ENCODE results near the gene SLC30A3. TPM values are rescaled to one million over a fixed set of nuclear protein-coding genes. Genes with fewer than 3 reads are reported as not detected.

The SLC30A3 gene
- total and polyA plus RNA-seq, 2 of the 13 experiments (the other 11 are each of a cell fraction or from before 2014, with no cell fraction given), result 0.38 to 0.79 TPM

DNA sequence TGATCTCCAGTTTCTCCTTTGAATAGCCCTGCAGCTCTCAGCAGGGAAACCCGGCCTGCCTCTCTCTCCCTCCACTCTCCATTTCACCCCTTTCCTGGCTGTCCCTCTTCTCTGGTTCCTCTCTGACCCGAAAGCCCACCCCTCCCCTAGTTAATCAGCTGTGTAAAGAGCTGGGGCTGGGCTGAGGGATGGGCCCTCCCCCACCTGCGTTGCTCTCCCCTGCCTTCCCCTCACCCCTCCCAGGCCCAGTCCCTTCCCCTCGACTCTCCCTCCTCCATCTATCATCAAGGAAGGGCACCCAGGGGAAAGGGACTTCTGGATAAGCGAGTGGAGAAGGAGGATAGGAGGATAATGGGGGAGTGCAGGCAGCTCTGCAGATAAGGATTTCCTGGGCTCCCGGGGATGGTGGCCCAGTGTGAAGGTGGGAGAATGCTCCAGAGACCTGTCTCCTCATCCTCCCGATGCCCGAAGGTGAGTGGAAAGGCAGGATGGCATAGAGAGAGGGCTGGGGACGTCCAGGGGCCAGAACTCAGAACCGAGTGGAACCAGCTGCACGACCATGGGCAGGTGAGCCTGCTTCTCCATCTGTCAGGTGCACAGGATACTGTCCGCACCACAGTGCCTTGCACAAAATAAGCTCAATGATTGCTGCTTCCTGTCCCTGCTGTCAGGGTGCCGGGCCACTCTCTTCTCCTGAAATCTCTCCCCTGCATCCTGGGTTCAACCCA is 12.0 kb downstream of the SLC30A3 start (continued):
- TF ChIP-seq, protein P1, sequence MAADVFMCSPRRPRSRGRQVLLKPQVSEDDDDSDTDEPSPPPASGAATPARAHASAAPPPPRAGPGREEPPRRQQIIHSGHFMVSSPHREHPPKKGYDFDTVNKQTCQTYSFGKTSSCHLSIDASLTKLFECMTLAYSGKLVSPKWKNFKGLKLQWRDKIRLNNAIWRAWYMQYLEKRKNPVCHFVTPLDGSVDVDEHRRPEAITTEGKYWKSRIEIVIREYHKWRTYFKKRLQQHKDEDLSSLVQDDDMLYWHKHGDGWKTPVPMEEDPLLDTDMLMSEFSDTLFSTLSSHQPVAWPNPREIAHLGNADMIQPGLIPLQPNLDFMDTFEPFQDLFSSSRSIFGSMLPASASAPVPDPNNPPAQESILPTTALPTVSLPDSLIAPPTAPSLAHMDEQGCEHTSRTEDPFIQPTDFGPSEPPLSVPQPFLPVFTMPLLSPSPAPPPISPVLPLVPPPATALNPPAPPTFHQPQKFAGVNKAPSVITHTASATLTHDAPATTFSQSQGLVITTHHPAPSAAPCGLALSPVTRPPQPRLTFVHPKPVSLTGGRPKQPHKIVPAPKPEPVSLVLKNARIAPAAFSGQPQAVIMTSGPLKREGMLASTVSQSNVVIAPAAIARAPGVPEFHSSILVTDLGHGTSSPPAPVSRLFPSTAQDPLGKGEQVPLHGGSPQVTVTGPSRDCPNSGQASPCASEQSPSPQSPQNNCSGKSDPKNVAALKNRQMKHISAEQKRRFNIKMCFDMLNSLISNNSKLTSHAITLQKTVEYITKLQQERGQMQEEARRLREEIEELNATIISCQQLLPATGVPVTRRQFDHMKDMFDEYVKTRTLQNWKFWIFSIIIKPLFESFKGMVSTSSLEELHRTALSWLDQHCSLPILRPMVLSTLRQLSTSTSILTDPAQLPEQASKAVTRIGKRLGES (CRISPR knock-in tag; IDR thresholded peaks at IDR 0.05; ENCODE audit: borderline replicate concordance), result no peak
- TF ChIP-seq SIX4 (CRISPR knock-in tag; IDR thresholded peaks at IDR 0.05) (no peak), FOXK2 (IDR thresholded peaks at IDR 0.05) (no peak), NBN (conservative IDR thresholded peaks at IDR 0.05) (no peak), ZNF33A (CRISPR knock-in tag; IDR thresholded peaks at IDR 0.05; ENCODE audit: borderline replicate concordance) (no peak), ZNF768 (CRISPR knock-in tag; IDR thresholded peaks at IDR 0.05) (no peak), ARNT (IDR thresholded peaks at IDR 0.05) (no peak), ZNF766 (CRISPR knock-in tag; IDR thresholded peaks at IDR 0.05; ENCODE audit: borderline replicate concordance) (no peak), SATB2 (CRISPR knock-in tag; IDR thresholded peaks at IDR 0.05) (no peak), ZNF670 (CRISPR knock-in tag; IDR thresholded peaks at IDR 0.05; ENCODE audit: borderline replicate concordance) (no peak), MEF2D (CRISPR knock-in tag; IDR thresholded peaks at IDR 0.05) (0 out of 2 replicates have a peak, but pooled peaks have one; percentile 44), PRPF4 (IDR thresholded peaks at IDR 0.05; ENCODE audit: low read depth, low read length, poor library complexity, severe bottlenecking) (no peak), IKZF4 (CRISPR knock-in tag; IDR thresholded peaks at IDR 0.05; ENCODE audit: borderline replicate concordance, low read depth, not compliant biosample characterization) (no peak), ZFX (CRISPR knock-in tag; IDR thresholded peaks at IDR 0.05; ENCODE audit: low read depth) (0 out of 2 replicates have a peak, but pooled peaks have one; percentile 22), MIER2 (CRISPR knock-in tag; IDR thresholded peaks at IDR 0.05) (no peak), ZNF143 (CRISPR knock-in tag; IDR thresholded peaks at IDR 0.05) (0 out of 2 replicates have a peak, but pooled peaks have one; percentile 1), RORA (CRISPR knock-in tag; IDR thresholded peaks at IDR 0.05) (no peak)
- TF ChIP-seq, protein P2, sequence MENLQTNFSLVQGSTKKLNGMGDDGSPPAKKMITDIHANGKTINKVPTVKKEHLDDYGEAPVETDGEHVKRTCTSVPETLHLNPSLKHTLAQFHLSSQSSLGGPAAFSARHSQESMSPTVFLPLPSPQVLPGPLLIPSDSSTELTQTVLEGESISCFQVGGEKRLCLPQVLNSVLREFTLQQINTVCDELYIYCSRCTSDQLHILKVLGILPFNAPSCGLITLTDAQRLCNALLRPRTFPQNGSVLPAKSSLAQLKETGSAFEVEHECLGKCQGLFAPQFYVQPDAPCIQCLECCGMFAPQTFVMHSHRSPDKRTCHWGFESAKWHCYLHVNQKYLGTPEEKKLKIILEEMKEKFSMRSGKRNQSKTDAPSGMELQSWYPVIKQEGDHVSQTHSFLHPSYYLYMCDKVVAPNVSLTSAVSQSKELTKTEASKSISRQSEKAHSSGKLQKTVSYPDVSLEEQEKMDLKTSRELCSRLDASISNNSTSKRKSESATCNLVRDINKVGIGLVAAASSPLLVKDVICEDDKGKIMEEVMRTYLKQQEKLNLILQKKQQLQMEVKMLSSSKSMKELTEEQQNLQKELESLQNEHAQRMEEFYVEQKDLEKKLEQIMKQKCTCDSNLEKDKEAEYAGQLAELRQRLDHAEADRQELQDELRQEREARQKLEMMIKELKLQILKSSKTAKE (CRISPR knock-in tag; IDR thresholded peaks at IDR 0.05; ENCODE audit: borderline replicate concordance), result no peak
- TF ChIP-seq, protein P3, sequence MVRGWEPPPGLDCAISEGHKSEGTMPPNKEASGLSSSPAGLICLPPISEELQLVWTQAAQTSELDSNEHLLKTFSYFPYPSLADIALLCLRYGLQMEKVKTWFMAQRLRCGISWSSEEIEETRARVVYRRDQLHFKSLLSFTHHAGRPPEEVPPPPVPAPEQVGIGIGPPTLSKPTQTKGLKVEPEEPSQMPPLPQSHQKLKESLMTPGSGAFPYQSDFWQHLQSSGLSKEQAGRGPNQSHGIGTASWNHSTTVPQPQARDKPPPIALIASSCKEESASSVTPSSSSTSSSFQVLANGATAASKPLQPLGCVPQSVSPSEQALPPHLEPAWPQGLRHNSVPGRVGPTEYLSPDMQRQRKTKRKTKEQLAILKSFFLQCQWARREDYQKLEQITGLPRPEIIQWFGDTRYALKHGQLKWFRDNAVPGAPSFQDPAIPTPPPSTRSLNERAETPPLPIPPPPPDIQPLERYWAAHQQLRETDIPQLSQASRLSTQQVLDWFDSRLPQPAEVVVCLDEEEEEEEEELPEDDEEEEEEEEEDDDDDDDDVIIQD (CRISPR knock-in tag; IDR thresholded peaks at IDR 0.05; ENCODE audit: low read depth), result no peak
- TF ChIP-seq, protein P4, sequence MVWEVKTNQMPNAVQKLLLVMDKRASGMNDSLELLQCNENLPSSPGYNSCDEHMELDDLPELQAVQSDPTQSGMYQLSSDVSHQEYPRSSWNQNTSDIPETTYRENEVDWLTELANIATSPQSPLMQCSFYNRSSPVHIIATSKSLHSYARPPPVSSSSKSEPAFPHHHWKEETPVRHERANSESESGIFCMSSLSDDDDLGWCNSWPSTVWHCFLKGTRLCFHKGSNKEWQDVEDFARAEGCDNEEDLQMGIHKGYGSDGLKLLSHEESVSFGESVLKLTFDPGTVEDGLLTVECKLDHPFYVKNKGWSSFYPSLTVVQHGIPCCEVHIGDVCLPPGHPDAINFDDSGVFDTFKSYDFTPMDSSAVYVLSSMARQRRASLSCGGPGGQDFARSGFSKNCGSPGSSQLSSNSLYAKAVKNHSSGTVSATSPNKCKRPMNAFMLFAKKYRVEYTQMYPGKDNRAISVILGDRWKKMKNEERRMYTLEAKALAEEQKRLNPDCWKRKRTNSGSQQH (CRISPR knock-in tag; IDR thresholded peaks at IDR 0.05; ENCODE audit: low read depth), result no peak
- TF ChIP-seq, protein P5, sequence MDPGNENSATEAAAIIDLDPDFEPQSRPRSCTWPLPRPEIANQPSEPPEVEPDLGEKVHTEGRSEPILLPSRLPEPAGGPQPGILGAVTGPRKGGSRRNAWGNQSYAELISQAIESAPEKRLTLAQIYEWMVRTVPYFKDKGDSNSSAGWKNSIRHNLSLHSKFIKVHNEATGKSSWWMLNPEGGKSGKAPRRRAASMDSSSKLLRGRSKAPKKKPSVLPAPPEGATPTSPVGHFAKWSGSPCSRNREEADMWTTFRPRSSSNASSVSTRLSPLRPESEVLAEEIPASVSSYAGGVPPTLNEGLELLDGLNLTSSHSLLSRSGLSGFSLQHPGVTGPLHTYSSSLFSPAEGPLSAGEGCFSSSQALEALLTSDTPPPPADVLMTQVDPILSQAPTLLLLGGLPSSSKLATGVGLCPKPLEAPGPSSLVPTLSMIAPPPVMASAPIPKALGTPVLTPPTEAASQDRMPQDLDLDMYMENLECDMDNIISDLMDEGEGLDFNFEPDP (CRISPR knock-in tag; conservative IDR thresholded peaks at IDR 0.05), result no peak
